ENCODE results near the gene EN1. TPM values are rescaled to one million over a fixed set of nuclear protein-coding genes. Genes with fewer than 3 reads are reported as not detected.

The EN1 gene
- total RNA-seq, 1 experiment from 2014 or later, result 0.26 TPM

DNA sequence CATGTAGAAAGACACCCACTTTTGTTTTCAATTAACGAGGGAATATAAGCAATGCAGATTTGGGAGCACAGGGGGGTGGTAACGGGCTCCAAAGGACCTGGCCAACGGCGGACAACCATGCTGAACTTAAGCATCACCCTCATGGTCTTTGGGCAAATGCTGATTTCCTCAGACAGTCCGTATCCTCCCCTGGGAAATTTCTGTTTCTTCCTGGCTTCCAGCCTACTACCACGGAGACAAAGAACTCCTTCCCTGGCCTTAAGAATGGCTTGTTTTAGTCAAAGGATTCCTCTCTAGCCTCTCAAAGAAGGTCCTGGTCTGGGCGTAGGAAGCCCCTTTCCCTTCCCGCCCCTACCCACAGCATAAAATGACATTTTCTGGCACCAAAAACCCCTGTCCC lies 34.3 kb downstream of the EN1 start:
- DNase-seq (ENCODE audit: low read depth, low spot score) (no peak), ATAC-seq (no peak)
- H3K4me3 ChIP-seq (ENCODE audit: low read depth in 2 of 2, low read length in 2 of 2), result no peak overlapping the region
- H3K27ac ChIP-seq (ENCODE audit: low read length), result no peak overlapping the region
- ChIA-PET POLR2A (no interaction called here), CTCF (no interaction called here)
- in situ Hi-C loops (cut with HindIII; ENCODE audit: low pct_unique_long_range_greater_than_20kb, low sequenced_read_pairs) (no loop called here), intact Hi-C loops (cut with micrococcal nuclease; ENCODE audit: unreplicated experiment) (no loop called here)
- H3K36me3 ChIP-seq (ENCODE audit: control insufficient read depth, insufficient read depth, low read length), result no peaks in the 10 kb centered on the region
- no peaks in the 10 kb centered on the region for H3K4me1 ChIP-seq (ENCODE audit: control insufficient read depth, insufficient read depth, low read length)
- TF ChIP-seq POLR2AphosphoS5 (IDR thresholded peaks at IDR 0.05; ENCODE audit: low read depth, low read length) (no peak), TCF7L2 (IDR thresholded peaks at IDR 0.05; ENCODE audit: low read depth, low read length) (no peak), SIN3A (IDR thresholded peaks at IDR 0.05; ENCODE audit: borderline replicate concordance, insufficient read depth, low read depth, low read length) (no peak)
- TF ChIP-seq, protein P1, sequence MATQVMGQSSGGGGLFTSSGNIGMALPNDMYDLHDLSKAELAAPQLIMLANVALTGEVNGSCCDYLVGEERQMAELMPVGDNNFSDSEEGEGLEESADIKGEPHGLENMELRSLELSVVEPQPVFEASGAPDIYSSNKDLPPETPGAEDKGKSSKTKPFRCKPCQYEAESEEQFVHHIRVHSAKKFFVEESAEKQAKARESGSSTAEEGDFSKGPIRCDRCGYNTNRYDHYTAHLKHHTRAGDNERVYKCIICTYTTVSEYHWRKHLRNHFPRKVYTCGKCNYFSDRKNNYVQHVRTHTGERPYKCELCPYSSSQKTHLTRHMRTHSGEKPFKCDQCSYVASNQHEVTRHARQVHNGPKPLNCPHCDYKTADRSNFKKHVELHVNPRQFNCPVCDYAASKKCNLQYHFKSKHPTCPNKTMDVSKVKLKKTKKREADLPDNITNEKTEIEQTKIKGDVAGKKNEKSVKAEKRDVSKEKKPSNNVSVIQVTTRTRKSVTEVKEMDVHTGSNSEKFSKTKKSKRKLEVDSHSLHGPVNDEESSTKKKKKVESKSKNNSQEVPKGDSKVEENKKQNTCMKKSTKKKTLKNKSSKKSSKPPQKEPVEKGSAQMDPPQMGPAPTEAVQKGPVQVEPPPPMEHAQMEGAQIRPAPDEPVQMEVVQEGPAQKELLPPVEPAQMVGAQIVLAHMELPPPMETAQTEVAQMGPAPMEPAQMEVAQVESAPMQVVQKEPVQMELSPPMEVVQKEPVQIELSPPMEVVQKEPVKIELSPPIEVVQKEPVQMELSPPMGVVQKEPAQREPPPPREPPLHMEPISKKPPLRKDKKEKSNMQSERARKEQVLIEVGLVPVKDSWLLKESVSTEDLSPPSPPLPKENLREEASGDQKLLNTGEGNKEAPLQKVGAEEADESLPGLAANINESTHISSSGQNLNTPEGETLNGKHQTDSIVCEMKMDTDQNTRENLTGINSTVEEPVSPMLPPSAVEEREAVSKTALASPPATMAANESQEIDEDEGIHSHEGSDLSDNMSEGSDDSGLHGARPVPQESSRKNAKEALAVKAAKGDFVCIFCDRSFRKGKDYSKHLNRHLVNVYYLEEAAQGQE (IDR thresholded peaks at IDR 0.05; ENCODE audit: insufficient read depth in 1 of 2, low read depth in 2 of 2, low read length in 1 of 2), result no peak
- TF ChIP-seq, protein P2, sequence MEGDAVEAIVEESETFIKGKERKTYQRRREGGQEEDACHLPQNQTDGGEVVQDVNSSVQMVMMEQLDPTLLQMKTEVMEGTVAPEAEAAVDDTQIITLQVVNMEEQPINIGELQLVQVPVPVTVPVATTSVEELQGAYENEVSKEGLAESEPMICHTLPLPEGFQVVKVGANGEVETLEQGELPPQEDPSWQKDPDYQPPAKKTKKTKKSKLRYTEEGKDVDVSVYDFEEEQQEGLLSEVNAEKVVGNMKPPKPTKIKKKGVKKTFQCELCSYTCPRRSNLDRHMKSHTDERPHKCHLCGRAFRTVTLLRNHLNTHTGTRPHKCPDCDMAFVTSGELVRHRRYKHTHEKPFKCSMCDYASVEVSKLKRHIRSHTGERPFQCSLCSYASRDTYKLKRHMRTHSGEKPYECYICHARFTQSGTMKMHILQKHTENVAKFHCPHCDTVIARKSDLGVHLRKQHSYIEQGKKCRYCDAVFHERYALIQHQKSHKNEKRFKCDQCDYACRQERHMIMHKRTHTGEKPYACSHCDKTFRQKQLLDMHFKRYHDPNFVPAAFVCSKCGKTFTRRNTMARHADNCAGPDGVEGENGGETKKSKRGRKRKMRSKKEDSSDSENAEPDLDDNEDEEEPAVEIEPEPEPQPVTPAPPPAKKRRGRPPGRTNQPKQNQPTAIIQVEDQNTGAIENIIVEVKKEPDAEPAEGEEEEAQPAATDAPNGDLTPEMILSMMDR (IDR thresholded peaks at IDR 0.05), result no peak
- H3K9me3 ChIP-seq (ENCODE audit: control insufficient read depth, insufficient read depth, low read depth, low read length), result no peaks in the 10 kb centered on the region
- BruUV-seq (replicated peaks), result no TSS peak
- H3K27me3 ChIP-seq (ENCODE audit: control insufficient read depth, insufficient read depth, low read length), result peaks cover 8% of the 10 kb centered on the region

DNA sequence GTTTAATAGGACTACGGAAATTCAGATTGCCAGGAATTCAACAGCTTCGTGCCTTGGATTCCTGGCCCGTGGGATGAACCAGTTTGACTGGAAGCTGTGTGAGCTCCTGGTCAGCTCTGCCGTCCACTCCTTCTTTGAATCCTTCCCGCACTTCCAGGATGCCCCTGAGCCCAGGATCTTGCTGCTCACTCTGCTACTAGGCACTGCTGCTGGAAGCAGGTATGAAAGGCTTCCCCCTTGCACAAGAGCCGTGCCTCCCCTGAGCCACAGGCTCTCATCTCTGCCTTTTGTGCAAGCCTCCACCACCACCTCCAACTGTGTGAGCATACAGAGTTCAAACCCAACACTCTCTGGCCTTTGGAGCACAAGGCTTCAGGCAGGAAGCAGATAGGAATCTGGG lies 34.9 kb downstream of the EN1 start:
- Histone ChIP-seq H3K9me3 (ENCODE audit: control insufficient read depth, insufficient read depth, low read depth, low read length) (no peaks in the 10 kb centered on the region), H3K27ac (ENCODE audit: low read length) (no peak overlapping the region), H3K4me1 (ENCODE audit: control insufficient read depth, insufficient read depth, low read length) (no peaks in the 10 kb centered on the region), H3K27me3 (ENCODE audit: control insufficient read depth, insufficient read depth, low read length) (peaks cover 4% of the 10 kb centered on the region), H3K4me3 (ENCODE audit: low read depth in 2 of 2, low read length in 2 of 2) (no peak overlapping the region), H3K36me3 (ENCODE audit: control insufficient read depth, insufficient read depth, low read length) (no peaks in the 10 kb centered on the region)
- POLR2A ChIA-PET, result no interaction called here
- intact Hi-C loops (cut with micrococcal nuclease; ENCODE audit: unreplicated experiment) (no loop called here), in situ Hi-C loops (cut with HindIII; ENCODE audit: low pct_unique_long_range_greater_than_20kb, low sequenced_read_pairs) (no loop called here)
- no peak for DNase-seq (ENCODE audit: low read depth, low spot score)
- CTCF ChIA-PET, result no interaction called here
- TF ChIP-seq TCF7L2 (IDR thresholded peaks at IDR 0.05; ENCODE audit: low read depth, low read length) (no peak), POLR2AphosphoS5 (IDR thresholded peaks at IDR 0.05; ENCODE audit: low read depth, low read length) (no peak), SIN3A (IDR thresholded peaks at IDR 0.05; ENCODE audit: borderline replicate concordance, insufficient read depth, low read depth, low read length) (no peak)
- TF ChIP-seq, protein P1 (IDR thresholded peaks at IDR 0.05; ENCODE audit: insufficient read depth in 1 of 2, low read depth in 2 of 2, low read length in 1 of 2), result no peak
- TF ChIP-seq, protein P2 (IDR thresholded peaks at IDR 0.05), result no peak
- no peak for ATAC-seq
- no TSS peak for BruUV-seq (replicated peaks)

All from Panc1 (cell line).